Measurements from ENCODE around the gene FARS2.

FARS2 gene

GRCh38 chr6:5248302-5249098, 12.8 kb upstream of the FARS2 start:
- WGBS, 2 experiments (ENCODE audit: insufficient coverage in 2 of 2), result 92 to 93% methylated on average over 6 of the region's 9 CpGs
- no peaks in the 10 kb centered on the region for H3K4me1 ChIP-seq (ENCODE audit: control insufficient read depth, insufficient read depth, low read length, poor library complexity, severe bottlenecking)
- H3K36me3 ChIP-seq (ENCODE audit: control insufficient read depth, insufficient read depth, low read length), result peaks cover 28% of the 10 kb centered on the region
- no peaks in the 10 kb centered on the region for H3K9me3 ChIP-seq (ENCODE audit: control insufficient read depth, low read length)
- no peak overlapping the region for H3K4me3 ChIP-seq (ENCODE audit: extremely low read depth, insufficient read depth, low read length, poor library complexity, severe bottlenecking)
- no peak overlapping the region for H3K27ac ChIP-seq (ENCODE audit: low read depth, low read length, severe bottlenecking)

- Histone ChIP-seq H3K36me3 (ENCODE audit: control insufficient read depth, insufficient read depth, low read length) (peaks cover 34% of the 10 kb centered on the region), H3K4me1 (ENCODE audit: control insufficient read depth, insufficient read depth, low read length, poor library complexity, severe bottlenecking) (no peaks in the 10 kb centered on the region), H3K27ac (ENCODE audit: low read depth, low read length, severe bottlenecking) (no peak overlapping the region), H3K9me3 (ENCODE audit: control insufficient read depth, low read length) (no peaks in the 10 kb centered on the region), H3K4me3 (ENCODE audit: extremely low read depth, insufficient read depth, low read length, poor library complexity, severe bottlenecking) (no peak overlapping the region)
- 83 to 86% methylated on average over 1 to 2 of the region's 5 CpGs for WGBS, 2 experiments (ENCODE audit: insufficient coverage in 2 of 2)
Measured at GRCh38 chr6:5249451-5250122, 11.7 kb upstream of the FARS2 start.

GRCh38 chr6:5250451-5250850, 10.9 kb upstream of the FARS2 start:
- Histone ChIP-seq H3K4me3 (ENCODE audit: extremely low read depth, insufficient read depth, low read length, poor library complexity, severe bottlenecking) (no peak overlapping the region), H3K9me3 (ENCODE audit: control insufficient read depth, low read length) (no peaks in the 10 kb centered on the region), H3K4me1 (ENCODE audit: control insufficient read depth, insufficient read depth, low read length, poor library complexity, severe bottlenecking) (no peaks in the 10 kb centered on the region), H3K36me3 (ENCODE audit: control insufficient read depth, insufficient read depth, low read length) (peaks cover 29% of the 10 kb centered on the region), H3K27ac (ENCODE audit: low read depth, low read length, severe bottlenecking) (no peak overlapping the region)
- WGBS, 2 experiments (ENCODE audit: insufficient coverage in 2 of 2), result no CpG with 5 or more reads among the region's 3 CpGs

GRCh38 chr6:5250911-5251310, 10.4 kb upstream of the FARS2 start:
- Histone ChIP-seq H3K4me3 (ENCODE audit: extremely low read depth, insufficient read depth, low read length, poor library complexity, severe bottlenecking) (no peak overlapping the region), H3K27ac (ENCODE audit: low read depth, low read length, severe bottlenecking) (no peak overlapping the region), H3K9me3 (ENCODE audit: control insufficient read depth, low read length) (no peaks in the 10 kb centered on the region), H3K4me1 (ENCODE audit: control insufficient read depth, insufficient read depth, low read length, poor library complexity, severe bottlenecking) (no peaks in the 10 kb centered on the region), H3K36me3 (ENCODE audit: control insufficient read depth, insufficient read depth, low read length) (peaks cover 29% of the 10 kb centered on the region)
- 80 to 94% methylated on average over 1 to 3 of the region's 4 CpGs for WGBS, 2 experiments (ENCODE audit: insufficient coverage in 2 of 2)

GRCh38 chr6:5256952-5257351, 4.4 kb upstream of the FARS2 start:
- Histone ChIP-seq H3K27ac (ENCODE audit: low read depth, low read length, severe bottlenecking) (no peak overlapping the region), H3K36me3 (ENCODE audit: control insufficient read depth, insufficient read depth, low read length) (peaks cover 33% of the 10 kb centered on the region), H3K4me3 (ENCODE audit: extremely low read depth, insufficient read depth, low read length, poor library complexity, severe bottlenecking) (no peak overlapping the region), H3K4me1 (ENCODE audit: control insufficient read depth, insufficient read depth, low read length, poor library complexity, severe bottlenecking) (no peaks in the 10 kb centered on the region), H3K9me3 (ENCODE audit: control insufficient read depth, low read length) (no peaks in the 10 kb centered on the region)
- 92% methylated on average over 2 to 3 of the region's 3 CpGs for WGBS, 2 experiments (ENCODE audit: insufficient coverage in 2 of 2)

- H3K9me3 ChIP-seq (ENCODE audit: control insufficient read depth, low read length), result no peaks in the 10 kb centered on the region
- no peak overlapping the region for H3K4me3 ChIP-seq (ENCODE audit: extremely low read depth, insufficient read depth, low read length, poor library complexity, severe bottlenecking)
- H3K4me1 ChIP-seq (ENCODE audit: control insufficient read depth, insufficient read depth, low read length, poor library complexity, severe bottlenecking), result no peaks in the 10 kb centered on the region
- peaks cover 29% of the 10 kb centered on the region for H3K36me3 ChIP-seq (ENCODE audit: control insufficient read depth, insufficient read depth, low read length)
- no peak overlapping the region for H3K27ac ChIP-seq (ENCODE audit: low read depth, low read length, severe bottlenecking)
- 95 to 97% methylated on average over 6 to 8 of the region's 8 CpGs for WGBS, 2 experiments (ENCODE audit: insufficient coverage in 2 of 2)
Measured at GRCh38 chr6:5257400-5257799, 3.9 kb upstream of the FARS2 start.

GRCh38 chr6:5259428-5259827, 1.9 kb upstream of the FARS2 start:
- WGBS, 2 experiments (ENCODE audit: insufficient coverage in 2 of 2), result 88 to 100% methylated on average over 1 to 3 of the region's 3 CpGs
- Histone ChIP-seq H3K36me3 (ENCODE audit: control insufficient read depth, insufficient read depth, low read length) (peaks cover 17% of the 10 kb centered on the region), H3K9me3 (ENCODE audit: control insufficient read depth, low read length) (no peaks in the 10 kb centered on the region), H3K4me3 (ENCODE audit: extremely low read depth, insufficient read depth, low read length, poor library complexity, severe bottlenecking) (peak overlapping the region; percentile 75), H3K4me1 (ENCODE audit: control insufficient read depth, insufficient read depth, low read length, poor library complexity, severe bottlenecking) (no peaks in the 10 kb centered on the region), H3K27ac (ENCODE audit: low read depth, low read length, severe bottlenecking) (no peak overlapping the region)

GRCh38 chr6:5260111-5260620, 1.1 kb upstream of the FARS2 start:
- H3K9me3 ChIP-seq (ENCODE audit: control insufficient read depth, low read length), result no peaks in the 10 kb centered on the region
- peak overlapping the region; percentile 98 for H3K27ac ChIP-seq (ENCODE audit: low read depth, low read length, severe bottlenecking)
- H3K4me1 ChIP-seq (ENCODE audit: control insufficient read depth, insufficient read depth, low read length, poor library complexity, severe bottlenecking), result no peaks in the 10 kb centered on the region
- peaks cover 17% of the 10 kb centered on the region for H3K36me3 ChIP-seq (ENCODE audit: control insufficient read depth, insufficient read depth, low read length)
- WGBS, 2 experiments (ENCODE audit: insufficient coverage in 2 of 2), result 0% methylated on average over 11 to 14 of the region's 22 CpGs
- H3K4me3 ChIP-seq (ENCODE audit: extremely low read depth, insufficient read depth, low read length, poor library complexity, severe bottlenecking), result peak overlapping the region; percentile 75

- WGBS, 2 experiments (ENCODE audit: insufficient coverage in 2 of 2), result 0% methylated on average over 16 to 18 of the region's 19 CpGs
- Histone ChIP-seq H3K4me3 (ENCODE audit: extremely low read depth, insufficient read depth, low read length, poor library complexity, severe bottlenecking) (peak overlapping the region; percentile 75), H3K9me3 (ENCODE audit: control insufficient read depth, low read length) (no peaks in the 10 kb centered on the region), H3K4me1 (ENCODE audit: control insufficient read depth, insufficient read depth, low read length, poor library complexity, severe bottlenecking) (no peaks in the 10 kb centered on the region), H3K36me3 (ENCODE audit: control insufficient read depth, insufficient read depth, low read length) (peaks cover 17% of the 10 kb centered on the region), H3K27ac (ENCODE audit: low read depth, low read length, severe bottlenecking) (peak overlapping the region; percentile 98)
Measured at GRCh38 chr6:5261545-5262109, 314 bp downstream of the FARS2 start.

GRCh38 chr6:5266423-5266822, 5.1 kb downstream of the FARS2 start:
- no peaks in the 10 kb centered on the region for H3K4me1 ChIP-seq (ENCODE audit: control insufficient read depth, insufficient read depth, low read length, poor library complexity, severe bottlenecking)
- WGBS, 2 experiments (ENCODE audit: insufficient coverage in 2 of 2), result no CpG with 5 or more reads among the region's 2 CpGs
- H3K27ac ChIP-seq (ENCODE audit: low read depth, low read length, severe bottlenecking), result no peak overlapping the region
- no peaks in the 10 kb centered on the region for H3K9me3 ChIP-seq (ENCODE audit: control insufficient read depth, low read length)
- no peaks in the 10 kb centered on the region for H3K36me3 ChIP-seq (ENCODE audit: control insufficient read depth, insufficient read depth, low read length)
- no peak overlapping the region for H3K4me3 ChIP-seq (ENCODE audit: extremely low read depth, insufficient read depth, low read length, poor library complexity, severe bottlenecking)

Data from mesodermal cell (in vitro differentiated cells).